Neural progenitor cell (in vitro differentiated cells): ENCODE results near the gene MATCAP1. TPM values are rescaled to one million over a fixed set of nuclear protein-coding genes. Genes with fewer than 3 reads are reported as not detected.

Experiments
- DNase-seq: peaks from one replicate; pipeline ENCODE4 v3.0.0-alpha.2; 2016; ENCODE audit warnings: low spot score
- H2AFZ ChIP-seq: fragments of 200-600 bp; sonication (generic); replicated peaks from 2 replicates; pipeline ENCODE4 v1.6.1; 2016; ENCODE audit warnings: antibody characterized with exemption
- H3F3A ChIP-seq: fragments of 200-600 bp; sonication (generic); 2 replicates; pipeline ENCODE4 v1.6.1; 2016; ENCODE audit warnings: antibody characterized with exemption, low read depth
- H3K27ac ChIP-seq: fragments of 200-600 bp; sonication (generic); 2 replicates; pipeline ENCODE4 v1.5.1; 2016; ENCODE audit warnings: mild to moderate bottlenecking
- H3K27me3 ChIP-seq: fragments of 200-600 bp; sonication (generic); 2 replicates; pipeline ENCODE4 v1.6.1; 2016; ENCODE audit warnings: mild to moderate bottlenecking, moderate library complexity
- H3K36me3 ChIP-seq: fragments of 200-600 bp; sonication (generic); 2 replicates; pipeline ENCODE4 v1.5.1; 2016
- H3K4me1 ChIP-seq: fragments of 200-600 bp; sonication (generic); 2 replicates; pipeline ENCODE4 v1.6.1; 2016; ENCODE audit warnings: mixed run types
- H3K4me2 ChIP-seq: fragments of 200-600 bp; sonication (generic); 2 replicates; pipeline ENCODE4 v1.6.1; 2016
- H3K4me3 ChIP-seq: fragments of 200-600 bp; sonication (generic); 2 replicates; pipeline ENCODE4 v1.5.1; 2016
- H3K79me2 ChIP-seq: fragments of 200-600 bp; sonication (generic); 2 replicates; pipeline ENCODE4 v1.6.1; 2016; ENCODE audit warnings: low read depth
- H3K9ac ChIP-seq: fragments of 200-600 bp; sonication (generic); 2 replicates; pipeline ENCODE4 v1.6.1; 2016
- H3K9me3 ChIP-seq: fragments of 200-600 bp; sonication (generic); 2 replicates; pipeline ENCODE4 v1.5.1; 2016; ENCODE audit warnings: low read depth
- H4K20me1 ChIP-seq: fragments of 200-600 bp; sonication (generic); 2 replicates; pipeline ENCODE4 v1.6.1; 2016; ENCODE audit warnings: low read depth
- H3K27ac Mint-ChIP-seq: 3 replicates; pipeline ENCODE4 v1.8.0; 2021; ENCODE audit warnings: mixed read lengths
- H3K27me3 Mint-ChIP-seq: 2 replicates; pipeline ENCODE4 v1.8.0; 2022; ENCODE audit warnings: low read depth, mild to moderate bottlenecking, inconsistent platforms, moderate library complexity, mixed read lengths; ENCODE audit not compliant: insufficient read depth
- H3K36me3 Mint-ChIP-seq: 3 replicates; pipeline ENCODE4 v1.8.0; 2021; ENCODE audit warnings: mixed read lengths
- H3K4me1 Mint-ChIP-seq: 3 replicates; pipeline ENCODE4 v1.8.0; 2021; ENCODE audit warnings: mixed read lengths
- H3K4me3 Mint-ChIP-seq: 3 replicates; pipeline ENCODE4 v1.8.0; 2021; ENCODE audit warnings: mild to moderate bottlenecking, moderate library complexity, mixed read lengths
- H3K9me3 Mint-ChIP-seq: 3 replicates; pipeline ENCODE4 v1.8.0; 2020; ENCODE audit warnings: mixed read lengths
- EZH2 ChIP-seq: fragments of 200-600 bp; sonication (generic); IDR thresholded peaks from 2 replicates; pipeline ENCODE4 v1.6.1; 2017; ENCODE audit warnings: antibody characterized with exemption, mild to moderate bottlenecking, moderate library complexity
- EZH2phosphoT487 ChIP-seq: fragments of 200-600 bp; sonication (generic); IDR thresholded peaks from 2 replicates; pipeline ENCODE4 v1.6.1; 2017; ENCODE audit warnings: antibody characterized with exemption
- total RNA-seq: library from RNA; depleted of rRNA; stranded (reverse); fragments of >200 nt; gene quantifications from 2 replicates; pipeline ENCODE4 v1.2.3, GENCODE V29; 2015; ENCODE audit warnings: low replicate concordance
- TF ChIP-seq, protein P1 (sequence below): fragments of 200-600 bp; sonication (generic); IDR thresholded peaks from 2 replicates; pipeline ENCODE4 v1.5.1; 2017; ENCODE audit warnings: antibody characterized with exemption, mild to moderate bottlenecking

MATCAP1 gene
- total RNA-seq, 1 donor from 2014 or later: 15.7 TPM

DNA sequence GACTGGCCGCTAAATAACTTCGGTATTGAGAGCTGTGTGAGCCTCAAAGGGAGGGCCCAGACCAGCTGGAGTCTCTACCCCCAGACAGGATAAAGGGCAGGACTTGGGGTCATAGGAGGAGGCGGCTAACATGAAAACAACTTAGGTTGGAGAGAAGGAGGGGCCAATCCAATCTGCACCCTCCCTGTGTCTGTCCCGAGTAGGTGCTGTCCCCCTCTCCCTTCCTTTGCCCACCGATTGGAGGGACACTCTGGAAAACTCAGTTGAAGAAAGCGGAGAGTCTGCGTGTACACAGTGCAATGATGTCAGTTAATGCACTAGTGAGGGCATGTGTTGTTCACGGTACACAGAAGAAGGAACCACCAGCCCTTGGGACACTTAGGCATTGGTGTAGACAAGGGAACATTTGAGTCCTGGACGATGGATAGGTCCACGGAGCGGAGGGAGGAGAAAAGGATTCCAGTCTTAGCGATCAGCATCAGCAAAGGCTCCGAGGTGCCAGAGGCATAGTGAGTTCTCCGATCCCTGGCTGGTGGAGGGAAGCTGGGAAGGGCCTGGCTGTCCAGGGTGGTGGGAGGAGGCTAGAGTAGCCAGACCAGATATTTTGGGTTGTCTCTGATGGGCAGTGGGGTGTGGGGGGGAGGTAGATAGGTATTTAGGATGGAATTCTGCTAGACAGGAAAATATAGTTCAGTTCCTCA, 12.7 kb downstream of the MATCAP1 start:
- H2AFZ ChIP-seq: peak overlapping the region; percentile 83
- no peak overlapping the region for H3K27ac ChIP-seq

DNA sequence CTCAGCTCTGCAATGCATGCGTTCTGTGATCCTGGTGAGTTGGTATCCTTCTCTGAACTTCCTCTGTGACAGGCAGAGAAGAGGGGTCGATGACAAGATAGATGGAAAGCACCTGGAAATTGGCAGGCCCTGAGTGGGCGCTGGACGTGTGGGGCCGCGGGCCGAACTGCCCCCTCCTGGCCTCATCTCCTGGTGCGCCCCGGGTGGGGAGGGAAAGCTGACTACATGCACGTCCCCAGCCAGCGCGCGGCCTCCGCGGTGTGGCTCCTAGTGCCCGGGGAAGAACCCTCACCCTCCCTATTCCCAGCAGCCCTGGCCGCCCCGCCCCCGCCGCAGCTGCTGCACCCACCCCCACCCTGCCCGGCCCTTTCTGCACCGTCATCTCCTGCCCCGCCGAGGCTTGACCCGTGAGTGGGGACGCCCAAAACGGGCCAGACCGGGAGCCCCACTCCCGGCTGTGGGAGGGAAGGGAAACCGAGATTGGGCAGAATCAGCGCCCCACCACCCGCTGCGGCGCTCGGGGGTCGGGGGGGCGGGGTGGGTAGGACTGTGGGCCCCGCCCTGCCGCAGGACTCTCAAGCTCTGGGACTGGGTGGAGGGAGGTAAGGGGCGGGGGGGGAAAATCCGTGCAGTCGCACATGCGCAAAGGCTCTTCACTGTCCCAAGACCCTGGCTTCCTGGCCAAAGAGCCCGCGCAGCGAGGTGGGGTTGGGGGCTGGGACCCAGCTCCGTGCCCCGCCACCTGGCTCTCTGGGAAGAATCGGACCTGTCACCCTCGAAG, 13.4 kb downstream of the MATCAP1 start, which contains the start of gene NOL3:
TSS of gene NOL3 (plus strand) at position 371 of the 781 bp plus-strand sequence.
- no peaks in the 10 kb centered on the region for H3K36me3 ChIP-seq
- Mint-ChIP-seq H3K27me3 (peaks cover 70% of the 10 kb centered on the region), H3K27ac (peak within 1 kb of the TSS; percentile 53), H3K36me3 (no peaks in the 10 kb centered on the region), H3K4me1 (peaks cover 23% of the 10 kb centered on the region), H3K9me3 (no peaks in the 10 kb centered on the region), H3K4me3 (peak within 1 kb of the TSS; percentile 86)
- peak; percentile 87 for DNase-seq
- peaks cover 36% of the 10 kb centered on the region for H4K20me1 ChIP-seq
- H3K4me2 ChIP-seq: peak within 1 kb of the TSS; percentile 80
- H3K4me1 ChIP-seq: peaks cover 11% of the 10 kb centered on the region
- H3F3A ChIP-seq: peaks cover 37% of the 10 kb centered on the region
- peak within 1 kb of the TSS; percentile 83 for H2AFZ ChIP-seq
- H3K79me2 ChIP-seq: no peaks in the 10 kb centered on the region
- H3K9ac ChIP-seq: no peak within 1 kb of the TSS
- H3K9me3 ChIP-seq: no peaks in the 10 kb centered on the region
- peak within 1 kb of the TSS; percentile 63 for H3K4me3 ChIP-seq
- peak; percentile 5 for TF ChIP-seq EZH2
- TF ChIP-seq, protein P1, sequence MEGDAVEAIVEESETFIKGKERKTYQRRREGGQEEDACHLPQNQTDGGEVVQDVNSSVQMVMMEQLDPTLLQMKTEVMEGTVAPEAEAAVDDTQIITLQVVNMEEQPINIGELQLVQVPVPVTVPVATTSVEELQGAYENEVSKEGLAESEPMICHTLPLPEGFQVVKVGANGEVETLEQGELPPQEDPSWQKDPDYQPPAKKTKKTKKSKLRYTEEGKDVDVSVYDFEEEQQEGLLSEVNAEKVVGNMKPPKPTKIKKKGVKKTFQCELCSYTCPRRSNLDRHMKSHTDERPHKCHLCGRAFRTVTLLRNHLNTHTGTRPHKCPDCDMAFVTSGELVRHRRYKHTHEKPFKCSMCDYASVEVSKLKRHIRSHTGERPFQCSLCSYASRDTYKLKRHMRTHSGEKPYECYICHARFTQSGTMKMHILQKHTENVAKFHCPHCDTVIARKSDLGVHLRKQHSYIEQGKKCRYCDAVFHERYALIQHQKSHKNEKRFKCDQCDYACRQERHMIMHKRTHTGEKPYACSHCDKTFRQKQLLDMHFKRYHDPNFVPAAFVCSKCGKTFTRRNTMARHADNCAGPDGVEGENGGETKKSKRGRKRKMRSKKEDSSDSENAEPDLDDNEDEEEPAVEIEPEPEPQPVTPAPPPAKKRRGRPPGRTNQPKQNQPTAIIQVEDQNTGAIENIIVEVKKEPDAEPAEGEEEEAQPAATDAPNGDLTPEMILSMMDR: no peak
- H3K27me3 ChIP-seq: peaks cover 100% of the 10 kb centered on the region
- no peak within 1 kb of the TSS for H3K27ac ChIP-seq

More for the DNA sequence above, 12.7 kb downstream of the MATCAP1 start:
- Mint-ChIP-seq H3K4me1 (peaks cover 23% of the 10 kb centered on the region), H3K4me3 (peak overlapping the region; percentile 80), H3K27me3 (peaks cover 73% of the 10 kb centered on the region), H3K9me3 (no peaks in the 10 kb centered on the region), H3K36me3 (peaks cover 1% of the 10 kb centered on the region), H3K27ac (no peak overlapping the region)
- Histone ChIP-seq H3K36me3 (no peaks in the 10 kb centered on the region), H3K4me2 (peak overlapping the region; percentile 80), H3K79me2 (no peaks in the 10 kb centered on the region), H3K9ac (no peak overlapping the region), H4K20me1 (peaks cover 41% of the 10 kb centered on the region), H3K9me3 (no peaks in the 10 kb centered on the region), H3F3A (peaks cover 37% of the 10 kb centered on the region), H3K4me3 (peak overlapping the region; percentile 63), H3K4me1 (peaks cover 11% of the 10 kb centered on the region), H3K27me3 (peaks cover 100% of the 10 kb centered on the region)
- no peak for DNase-seq
- no peak for TF ChIP-seq EZH2phosphoT487
- TF ChIP-seq, protein P1: no peak
- no peak for TF ChIP-seq EZH2

DNA sequence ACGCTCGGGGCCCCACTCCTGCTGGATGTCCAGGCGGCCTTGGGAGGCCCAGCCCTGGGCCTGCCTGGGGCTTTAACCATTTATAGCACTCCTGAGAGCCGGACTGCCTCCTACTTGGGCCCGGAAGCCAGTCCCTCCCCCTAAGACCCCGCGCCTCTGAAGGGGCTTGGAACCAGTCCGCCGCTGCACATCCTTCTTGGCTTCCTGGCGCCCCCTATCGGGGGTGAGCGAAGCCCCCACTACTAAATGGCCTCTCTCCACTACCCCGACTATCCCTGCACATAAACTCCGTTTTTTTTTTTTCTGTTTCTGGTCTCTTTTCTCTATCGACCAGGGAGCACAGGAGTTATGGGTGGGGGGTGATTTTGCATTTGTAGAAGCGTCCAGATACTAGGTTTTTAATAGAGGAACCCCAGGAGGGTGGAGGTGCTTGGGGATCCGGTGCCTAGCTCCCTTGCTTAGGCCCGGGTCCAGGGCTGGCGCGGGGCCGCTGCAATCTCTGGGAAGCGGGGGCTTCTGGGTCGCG, 14.1 kb downstream of the MATCAP1 start:
- H3K27me3 Mint-ChIP-seq: peaks cover 73% of the 10 kb centered on the region
- H3K27me3 ChIP-seq: peaks cover 100% of the 10 kb centered on the region
- H3K4me1 Mint-ChIP-seq: peaks cover 23% of the 10 kb centered on the region

More for the DNA sequence above, 14.1 kb downstream of the MATCAP1 start:
- peak overlapping the region; percentile 86 for H3K4me3 Mint-ChIP-seq
- H3K79me2 ChIP-seq: no peaks in the 10 kb centered on the region
- peak overlapping the region; percentile 53 for H3K27ac Mint-ChIP-seq
- H3K36me3 ChIP-seq: no peaks in the 10 kb centered on the region
- H3K9ac ChIP-seq: no peak overlapping the region
- TF ChIP-seq EZH2: peak; percentile 70
- TF ChIP-seq EZH2phosphoT487: peak; percentile 43
- TF ChIP-seq, protein P1: peak; percentile 87
- peak; percentile 93 for DNase-seq
- peak overlapping the region; percentile 83 for H2AFZ ChIP-seq
- no peaks in the 10 kb centered on the region for H3K36me3 Mint-ChIP-seq
- H3K4me2 ChIP-seq: peak overlapping the region; percentile 80
- H3K4me1 ChIP-seq: peaks cover 11% of the 10 kb centered on the region
- H4K20me1 ChIP-seq: peaks cover 36% of the 10 kb centered on the region
- peaks cover 37% of the 10 kb centered on the region for H3F3A ChIP-seq
- no peaks in the 10 kb centered on the region for H3K9me3 ChIP-seq
- H3K9me3 Mint-ChIP-seq: no peaks in the 10 kb centered on the region
- peak overlapping the region; percentile 63 for H3K4me3 ChIP-seq
- no peak overlapping the region for H3K27ac ChIP-seq
